AG09309 (cell line): ENCODE results near the gene GALNT18.
A peak's percentile ranks its signal among the peaks of the same experiment; 100 is the strongest.
"Not testable (repeated sequence)": the region's sequence is repeated elsewhere in the genome, so short reads cannot be mapped to it uniquely, and the experiment has no call there.

Experiments used
- DNase-seq: peaks from one replicate; pipeline ENCODE4 v3.0.0-alpha.2; 2010; ENCODE audit warnings: low read depth
- H3K4me3 ChIP-seq: 2 replicates; pipeline ENCODE4 v1.5.1; 2011; ENCODE audit warnings: mild to moderate bottlenecking, low read depth, low read length, moderate library complexity; ENCODE audit not compliant: control insufficient read depth
- TF ChIP-seq, protein P1 (sequence below): IDR thresholded peaks from 2 replicates; pipeline ENCODE4 v1.5.1; 2011; ENCODE audit warnings: mild to moderate bottlenecking, low read depth, low read length, inconsistent platforms; ENCODE audit not compliant: insufficient read depth, control insufficient read depth; ENCODE audit errors: missing control alignments

Gene GALNT18

GRCh38 chr11:11456866-11457265 is 164.9 kb downstream of the GALNT18 start:
- H3K4me3 ChIP-seq: no peak overlapping the region
- no peak for DNase-seq
- TF ChIP-seq, protein P1, sequence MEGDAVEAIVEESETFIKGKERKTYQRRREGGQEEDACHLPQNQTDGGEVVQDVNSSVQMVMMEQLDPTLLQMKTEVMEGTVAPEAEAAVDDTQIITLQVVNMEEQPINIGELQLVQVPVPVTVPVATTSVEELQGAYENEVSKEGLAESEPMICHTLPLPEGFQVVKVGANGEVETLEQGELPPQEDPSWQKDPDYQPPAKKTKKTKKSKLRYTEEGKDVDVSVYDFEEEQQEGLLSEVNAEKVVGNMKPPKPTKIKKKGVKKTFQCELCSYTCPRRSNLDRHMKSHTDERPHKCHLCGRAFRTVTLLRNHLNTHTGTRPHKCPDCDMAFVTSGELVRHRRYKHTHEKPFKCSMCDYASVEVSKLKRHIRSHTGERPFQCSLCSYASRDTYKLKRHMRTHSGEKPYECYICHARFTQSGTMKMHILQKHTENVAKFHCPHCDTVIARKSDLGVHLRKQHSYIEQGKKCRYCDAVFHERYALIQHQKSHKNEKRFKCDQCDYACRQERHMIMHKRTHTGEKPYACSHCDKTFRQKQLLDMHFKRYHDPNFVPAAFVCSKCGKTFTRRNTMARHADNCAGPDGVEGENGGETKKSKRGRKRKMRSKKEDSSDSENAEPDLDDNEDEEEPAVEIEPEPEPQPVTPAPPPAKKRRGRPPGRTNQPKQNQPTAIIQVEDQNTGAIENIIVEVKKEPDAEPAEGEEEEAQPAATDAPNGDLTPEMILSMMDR: no peak

- TF ChIP-seq, protein P1: no peak
- no peak for DNase-seq
- no peak overlapping the region for H3K4me3 ChIP-seq
These were observed 167.1 kb downstream of the GALNT18 start for GRCh38 chr11:11454671-11455223.

DNA sequence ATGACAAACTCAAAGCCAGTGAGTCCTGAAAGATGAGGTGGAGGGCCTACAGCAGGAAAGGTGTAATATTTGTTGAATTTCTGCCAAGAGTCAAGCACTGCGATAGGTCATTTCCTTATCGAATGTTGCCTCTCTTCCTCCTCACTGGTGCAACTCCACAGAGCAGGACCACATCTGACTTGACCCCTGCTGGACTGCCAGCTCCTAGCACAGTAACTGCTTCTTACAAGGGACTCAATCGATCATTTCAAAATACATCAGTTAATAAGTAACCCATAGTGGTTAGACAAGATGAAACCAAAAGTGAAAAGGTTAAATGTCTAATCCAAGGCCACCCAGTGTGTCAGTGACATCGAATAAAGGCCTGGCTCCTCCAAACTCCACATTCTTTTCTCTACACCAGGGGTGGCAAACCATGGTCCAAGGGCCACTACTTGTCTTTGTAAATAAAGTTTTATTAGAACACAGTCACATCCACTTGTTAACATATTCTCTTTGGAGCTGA is 170.3 kb downstream of the GALNT18 start:
- H3K4me3 ChIP-seq: no peak overlapping the region
- TF ChIP-seq, protein P1: no peak
- DNase-seq: no peak

- TF ChIP-seq, protein P1: no peak
- H3K4me3 ChIP-seq: no peak overlapping the region
These were observed 171.0 kb downstream of the GALNT18 start for GRCh38 chr11:11450744-11451362.

DNA sequence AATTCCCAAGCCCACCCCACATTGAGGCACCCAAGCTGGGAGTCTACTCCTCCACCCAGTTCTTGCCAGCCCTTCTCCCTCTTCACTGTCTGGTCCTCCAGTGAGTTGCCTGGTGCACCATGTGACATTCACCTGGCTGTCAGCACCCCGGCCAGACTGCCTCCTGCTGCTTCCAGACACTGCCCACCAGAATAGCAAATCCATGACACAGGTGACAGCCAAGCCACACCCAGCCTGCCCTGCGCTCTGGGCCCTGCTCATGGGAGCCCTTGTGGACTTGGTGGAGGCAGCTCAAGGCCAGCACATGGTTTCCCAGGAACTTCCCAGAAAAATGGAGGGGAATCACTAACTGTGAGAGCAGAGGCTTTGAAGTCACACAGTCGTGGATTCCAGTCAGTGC is 172.5 kb downstream of the GALNT18 start:
- no peak overlapping the region for H3K4me3 ChIP-seq
- TF ChIP-seq, protein P1: no peak
- DNase-seq: no peak

More at GRCh38 chr11:11450744-11451362, 171.0 kb downstream of the GALNT18 start:
- peak; percentile 63 for DNase-seq

DNA sequence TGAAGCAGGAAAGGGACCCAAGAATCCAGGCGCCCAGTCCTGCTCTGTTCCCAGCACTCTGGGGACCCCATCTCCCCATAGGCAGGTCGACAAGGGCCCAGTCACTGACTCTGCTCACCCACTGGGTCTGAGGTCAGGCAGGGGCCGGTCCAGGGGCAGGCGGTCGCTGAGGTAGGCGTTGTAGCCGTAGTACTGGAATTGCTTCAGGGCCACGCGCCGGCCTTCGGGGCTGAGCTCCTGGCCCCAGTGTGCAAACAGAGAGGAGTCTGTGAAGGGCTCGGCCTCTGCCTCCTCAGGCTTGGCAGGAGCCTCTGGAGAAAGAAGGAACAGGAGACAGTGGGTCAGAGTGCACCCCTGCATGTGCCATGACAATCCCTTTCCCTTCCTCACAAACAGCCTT is 173.2 kb downstream of the GALNT18 start:
- TF ChIP-seq, protein P1: no peak
- no peak overlapping the region for H3K4me3 ChIP-seq
- no peak for DNase-seq

GRCh38 chr11:11447601-11448000 is 174.2 kb downstream of the GALNT18 start:
- H3K4me3 ChIP-seq, DNase-seq: not testable (repeated sequence)
